Measurements from ENCODE around the gene PNPLA7. TPM values are rescaled to one million over a fixed set of nuclear protein-coding genes. Genes with fewer than 3 reads are reported as not detected.
"Not testable (repeated sequence)": the region's sequence is repeated elsewhere in the genome, so short reads cannot be mapped to it uniquely, and the experiment has no call there.

PNPLA7 gene
- total RNA-seq, 1 experiment from 2014 or later, result 0.17 TPM

- no peak for DNase-seq (ENCODE audit: low read depth)
These were observed 6.8 kb downstream of the PNPLA7 start for GRCh38 chr9:137543237-137543963.

GRCh38 chr9:137542486-137542885 lies 7.7 kb downstream of the PNPLA7 start:
- no peak for DNase-seq (ENCODE audit: low read depth)

- DNase-seq (ENCODE audit: low read depth), result no peak
These were observed 9.7 kb downstream of the PNPLA7 start for GRCh38 chr9:137540536-137540935.

- DNase-seq (ENCODE audit: low read depth), result no peak
These were observed 12.1 kb downstream of the PNPLA7 start for GRCh38 chr9:137538058-137538457.

GRCh38 chr9:137536594-137537131 lies 13.5 kb downstream of the PNPLA7 start:
- not testable (repeated sequence) for DNase-seq (ENCODE audit: low read depth)

GRCh38 chr9:137535120-137535428 lies 15.1 kb downstream of the PNPLA7 start:
- DNase-seq (ENCODE audit: low read depth), result no peak

GRCh38 chr9:137534256-137535119 lies 15.7 kb downstream of the PNPLA7 start:
- DNase-seq (ENCODE audit: low read depth), result peak; percentile 69

- DNase-seq (ENCODE audit: low read depth), result not testable (repeated sequence)
These were observed 17.2 kb downstream of the PNPLA7 start for GRCh38 chr9:137532891-137533468.

GRCh38 chr9:137531099-137531765 lies 19.0 kb downstream of the PNPLA7 start:
- peak; percentile 83 for DNase-seq (ENCODE audit: low read depth)

- no peak for DNase-seq (ENCODE audit: low read depth)
These were observed 19.9 kb downstream of the PNPLA7 start for GRCh38 chr9:137530331-137530730.

- DNase-seq (ENCODE audit: low read depth), result no peak
These were observed 25.3 kb downstream of the PNPLA7 start for GRCh38 chr9:137524981-137525317.

- DNase-seq (ENCODE audit: low read depth), result no peak
These were observed 25.8 kb downstream of the PNPLA7 start for GRCh38 chr9:137524161-137524980.

GRCh38 chr9:137522746-137523455 lies 27.3 kb downstream of the PNPLA7 start:
- no peak for DNase-seq (ENCODE audit: low read depth)

- peak; percentile 58 for DNase-seq (ENCODE audit: low read depth)
These were observed 28.7 kb downstream of the PNPLA7 start for GRCh38 chr9:137521405-137521985.

- no peak for DNase-seq (ENCODE audit: low read depth)
These were observed 29.4 kb downstream of the PNPLA7 start for GRCh38 chr9:137520614-137521404.

GRCh38 chr9:137519553-137519952 lies 30.6 kb downstream of the PNPLA7 start:
- no peak for DNase-seq (ENCODE audit: low read depth)

GRCh38 chr9:137518661-137519459 lies 31.3 kb downstream of the PNPLA7 start:
- not testable (repeated sequence) for DNase-seq (ENCODE audit: low read depth)
